Left renal pelvis (tissue), 4 donors: ENCODE data around the gene TNRC18. TPM values are rescaled to one million over a fixed set of nuclear protein-coding genes. Genes with fewer than 3 reads are reported as not detected.
"Not testable (repeated sequence)": the region's sequence is repeated elsewhere in the genome, so short reads cannot be mapped to it uniquely, and the experiment has no call there.

Experiments used
- DNase-seq, 4 donors: peaks; one replicate each; pipeline ENCODE4 v3.0.0-alpha.2; 2013; ENCODE audit warnings: low read depth in 4 of 4, low spot score in 3 of 4
- polyA plus RNA-seq, 4 donors: library from polyadenylated mRNA; unstranded; fragments of 120-200 nt; gene quantifications; one replicate each; pipeline ENCODE4 v1.2.1, GENCODE V29; 2013; ENCODE audit not compliant: insufficient read length in 4 of 4

TNRC18 gene
- polyA plus RNA-seq, 4 donors, result 80.0 to 142 (median 103) TPM

DNA sequence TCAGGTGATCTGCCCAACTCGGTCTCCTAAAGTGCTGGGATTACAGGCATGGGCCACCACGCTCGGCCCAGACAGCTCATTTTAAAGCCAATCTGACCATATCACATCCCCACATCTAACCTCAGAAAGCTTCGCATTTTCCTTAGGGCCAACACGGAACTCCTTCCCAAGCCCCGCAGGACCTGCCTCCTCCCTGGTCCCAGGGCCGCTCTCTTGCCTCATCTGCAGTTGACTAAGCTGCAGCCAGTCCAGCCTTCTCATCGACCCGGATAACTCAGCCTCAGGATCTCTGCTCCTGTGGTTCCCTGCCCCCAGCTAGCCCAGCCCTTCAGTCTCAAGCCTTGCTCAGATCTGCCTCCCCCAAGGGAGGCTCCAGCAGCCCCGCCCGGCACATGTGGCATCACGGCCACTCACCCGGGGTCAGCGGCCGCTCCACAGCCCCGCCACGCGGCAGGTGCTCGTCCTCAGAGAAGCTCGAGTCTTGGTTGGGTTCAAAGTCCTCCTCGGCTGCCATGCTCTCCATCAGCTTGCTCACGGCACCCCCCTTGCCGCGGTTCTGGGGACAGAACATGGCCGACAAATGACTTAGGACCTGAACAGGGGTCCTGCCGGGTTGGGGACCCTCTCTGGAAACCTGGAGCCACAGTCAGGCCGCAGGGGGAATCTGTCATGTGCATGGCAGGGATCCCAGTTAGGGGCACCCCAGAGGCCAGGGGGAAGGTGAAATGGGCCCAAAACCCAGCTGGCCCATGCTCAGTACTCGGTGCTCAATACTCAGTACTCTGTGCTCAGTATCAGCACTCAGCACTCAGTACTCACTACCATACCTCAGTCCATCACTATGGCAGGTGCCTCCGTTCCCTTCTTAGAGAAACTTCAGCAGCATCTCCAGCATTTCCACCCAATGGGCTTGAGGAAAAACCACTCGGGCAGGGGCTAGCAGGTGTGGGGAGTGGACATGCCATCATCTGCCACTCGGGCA, 99.5 kb downstream of the TNRC18 start:
- DNase-seq, result not testable (repeated sequence)

DNA sequence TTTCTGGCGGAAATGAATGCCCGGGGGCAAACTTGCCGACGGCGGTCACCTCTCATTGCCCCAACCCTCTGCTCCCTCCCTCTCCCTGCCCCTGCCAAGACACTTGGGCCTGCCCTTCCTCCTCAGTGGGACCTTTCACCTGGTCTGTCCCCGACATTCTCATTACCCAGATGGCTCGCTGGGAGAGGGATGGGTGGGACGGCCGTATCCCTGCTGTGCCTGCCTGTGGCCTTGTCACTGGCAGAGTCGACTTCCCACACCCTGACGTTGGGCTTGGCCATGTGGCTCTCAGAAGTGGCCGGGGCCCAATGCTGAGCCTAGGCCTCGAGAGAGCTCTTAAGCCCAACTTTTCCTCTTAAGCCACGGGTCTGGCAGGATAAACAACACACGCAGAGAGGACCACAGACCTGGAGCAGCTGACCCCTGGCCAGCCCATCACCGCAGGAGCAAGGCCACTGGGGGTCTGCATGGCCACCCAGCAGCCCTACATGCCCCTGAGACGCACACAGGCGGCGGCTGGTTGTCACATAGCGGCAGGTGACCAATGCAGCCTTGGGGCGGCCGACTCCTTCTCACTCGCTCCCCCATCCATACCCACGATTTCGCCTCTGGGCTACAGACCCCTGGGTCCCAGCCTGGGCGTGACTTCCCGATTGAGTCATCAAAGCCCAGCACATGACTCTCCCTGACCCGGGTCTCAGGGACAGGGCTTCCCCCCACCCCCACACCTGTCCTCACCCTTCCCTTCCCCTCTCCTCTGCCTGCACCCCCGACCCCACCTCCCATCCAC, 100.8 kb downstream of the TNRC18 start:
- no peak for DNase-seq

DNA sequence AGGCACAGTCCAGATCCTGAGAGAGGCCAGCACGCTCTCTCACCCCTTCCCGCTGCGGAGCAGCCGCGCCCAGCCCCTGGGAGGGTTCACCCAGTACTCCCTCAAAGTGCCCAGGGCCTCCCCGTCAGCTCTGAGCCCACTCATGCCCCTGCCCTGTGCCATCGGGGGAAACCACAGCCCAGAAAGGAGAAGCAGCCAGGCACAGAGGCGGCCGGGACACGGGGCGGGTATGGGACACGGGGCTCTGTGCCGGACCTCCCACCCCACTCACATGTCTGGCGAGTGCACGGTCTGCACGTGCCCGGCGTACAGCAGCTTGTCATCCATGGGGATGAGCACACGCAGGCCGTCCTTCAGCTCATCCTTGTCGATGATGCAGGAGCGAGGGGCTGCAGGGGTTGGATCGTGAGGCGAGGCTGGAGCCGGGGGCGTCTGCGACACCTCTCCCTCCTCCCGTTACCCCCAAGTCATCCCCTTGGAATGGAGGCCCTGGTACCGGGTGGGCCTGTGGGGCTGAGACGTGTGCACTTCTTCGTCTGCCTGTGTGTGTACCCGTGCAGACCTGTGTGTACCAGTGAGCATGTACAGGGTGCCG, 102.7 kb downstream of the TNRC18 start:
- DNase-seq, result no peak

DNA sequence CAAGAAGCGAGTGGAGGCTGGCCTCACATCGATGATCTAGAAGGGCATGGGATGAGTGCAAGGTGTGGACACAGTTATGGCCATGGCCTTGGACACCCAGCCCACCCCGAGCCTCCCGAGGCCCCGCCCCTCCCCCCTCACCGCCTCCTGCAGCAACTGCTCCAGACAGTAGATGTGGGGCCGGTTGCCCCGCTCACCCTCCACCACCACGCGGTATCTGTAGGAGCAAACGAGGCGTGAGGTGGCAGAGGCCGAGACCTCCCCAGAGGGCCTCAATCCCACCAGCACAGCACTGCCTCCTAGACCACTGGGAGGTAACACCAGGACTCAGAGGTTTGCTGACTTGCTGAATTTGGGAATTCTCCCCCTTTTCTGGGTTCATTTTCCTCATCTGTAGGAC, 103.2 kb downstream of the TNRC18 start:
- no peak for DNase-seq

DNA sequence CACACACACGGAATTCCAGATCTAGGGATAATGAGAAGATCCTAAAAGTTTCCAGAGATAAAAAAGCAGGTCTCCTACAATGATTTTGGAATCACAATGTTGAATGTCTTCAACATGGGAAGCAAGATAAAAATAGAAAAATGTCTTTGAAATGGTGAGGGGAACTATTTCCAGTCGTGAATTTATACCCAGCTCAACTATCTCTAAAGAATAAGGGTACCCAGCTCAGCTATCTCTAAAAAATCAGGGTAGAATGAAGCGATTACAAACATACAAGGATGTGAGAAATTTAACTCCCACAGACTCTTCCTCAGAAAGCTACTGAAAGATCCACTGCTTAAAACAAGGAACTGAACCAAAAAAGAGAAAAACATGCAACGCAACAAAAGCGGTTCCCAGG, 105.0 kb downstream of the TNRC18 start:
- DNase-seq, result not testable (repeated sequence)

DNA sequence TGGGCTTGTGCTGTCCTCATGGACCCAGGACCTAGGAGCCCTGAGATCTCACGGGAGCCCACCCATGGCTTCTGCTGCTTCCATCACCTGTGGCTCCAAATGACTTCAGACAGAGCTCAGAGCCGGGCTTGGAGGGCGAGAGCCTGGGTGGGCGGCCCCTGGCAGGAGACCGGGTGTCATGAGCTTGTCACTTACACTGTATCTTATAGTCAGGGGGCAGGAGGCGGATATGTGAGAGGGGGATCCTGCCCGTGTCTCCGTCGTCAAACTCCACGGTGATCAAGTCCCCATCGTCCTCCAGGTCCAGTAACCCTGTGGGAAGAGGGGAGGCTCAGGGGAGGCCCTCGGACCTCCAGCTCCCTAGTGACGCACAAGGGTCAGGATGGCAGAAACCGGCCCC, 107.9 kb downstream of the TNRC18 start:
- DNase-seq, result no peak

DNA sequence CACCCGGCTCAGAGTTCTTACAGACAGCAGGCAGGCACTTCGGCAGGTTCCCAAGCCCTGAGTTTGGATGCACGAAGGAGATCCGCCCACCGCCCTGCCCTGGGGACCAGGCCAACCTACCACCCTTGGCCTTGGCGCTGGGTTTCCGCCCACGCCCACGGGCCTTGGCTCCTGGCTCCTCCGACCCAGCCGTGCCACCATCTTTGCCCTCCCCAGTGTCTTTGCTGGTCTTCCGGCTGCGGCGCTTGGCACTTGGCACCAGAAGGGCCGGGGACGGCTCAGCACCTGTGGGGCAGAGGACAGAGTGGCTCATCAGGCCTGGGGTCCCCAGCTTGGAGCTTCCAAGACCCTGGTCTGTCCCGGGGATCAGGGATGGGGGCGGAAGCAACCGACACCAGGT, 108.8 kb downstream of the TNRC18 start:
- DNase-seq, result no peak

DNA sequence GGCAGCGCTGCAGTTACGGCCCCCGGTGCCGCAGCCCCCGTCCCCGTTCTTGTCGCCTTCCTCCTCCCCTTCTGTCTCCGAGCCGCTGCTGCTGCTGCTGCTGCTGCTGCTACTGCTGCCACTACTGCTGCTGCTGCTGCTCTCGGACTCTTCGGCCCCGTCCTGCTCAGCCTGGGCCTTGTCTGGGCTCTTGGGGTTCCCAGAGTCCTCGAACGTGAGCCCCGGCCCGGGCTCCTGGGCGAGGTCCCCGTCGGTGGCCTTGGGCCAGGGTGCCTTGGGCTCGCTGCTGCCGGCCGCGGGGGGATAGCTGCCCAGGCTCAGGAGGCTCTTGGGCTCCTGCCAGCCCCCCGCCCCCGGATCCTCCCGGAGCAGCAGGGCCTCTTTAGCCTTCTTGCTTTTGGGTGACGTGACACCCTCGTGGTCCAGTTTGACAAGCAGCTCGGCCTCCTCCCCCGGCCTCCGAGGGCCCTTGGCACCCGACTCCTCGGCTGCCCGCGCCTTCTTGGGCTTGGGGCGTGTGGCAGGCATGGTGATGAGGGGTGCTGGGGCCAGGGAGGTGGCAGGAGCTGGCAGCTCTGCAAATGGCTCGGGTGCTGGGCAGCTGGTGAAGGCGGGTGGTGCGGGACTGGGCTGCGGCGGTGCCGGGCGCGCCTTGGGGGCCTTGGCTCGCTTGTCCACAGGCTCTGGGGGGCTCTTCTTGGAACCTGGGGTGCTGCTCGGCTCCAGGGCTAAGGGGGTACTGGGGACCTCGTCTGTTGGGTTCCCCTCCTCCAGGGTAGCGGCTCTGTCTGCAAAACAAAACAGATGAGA, 110.4 kb downstream of the TNRC18 start:
- DNase-seq, result not testable (repeated sequence)

DNA sequence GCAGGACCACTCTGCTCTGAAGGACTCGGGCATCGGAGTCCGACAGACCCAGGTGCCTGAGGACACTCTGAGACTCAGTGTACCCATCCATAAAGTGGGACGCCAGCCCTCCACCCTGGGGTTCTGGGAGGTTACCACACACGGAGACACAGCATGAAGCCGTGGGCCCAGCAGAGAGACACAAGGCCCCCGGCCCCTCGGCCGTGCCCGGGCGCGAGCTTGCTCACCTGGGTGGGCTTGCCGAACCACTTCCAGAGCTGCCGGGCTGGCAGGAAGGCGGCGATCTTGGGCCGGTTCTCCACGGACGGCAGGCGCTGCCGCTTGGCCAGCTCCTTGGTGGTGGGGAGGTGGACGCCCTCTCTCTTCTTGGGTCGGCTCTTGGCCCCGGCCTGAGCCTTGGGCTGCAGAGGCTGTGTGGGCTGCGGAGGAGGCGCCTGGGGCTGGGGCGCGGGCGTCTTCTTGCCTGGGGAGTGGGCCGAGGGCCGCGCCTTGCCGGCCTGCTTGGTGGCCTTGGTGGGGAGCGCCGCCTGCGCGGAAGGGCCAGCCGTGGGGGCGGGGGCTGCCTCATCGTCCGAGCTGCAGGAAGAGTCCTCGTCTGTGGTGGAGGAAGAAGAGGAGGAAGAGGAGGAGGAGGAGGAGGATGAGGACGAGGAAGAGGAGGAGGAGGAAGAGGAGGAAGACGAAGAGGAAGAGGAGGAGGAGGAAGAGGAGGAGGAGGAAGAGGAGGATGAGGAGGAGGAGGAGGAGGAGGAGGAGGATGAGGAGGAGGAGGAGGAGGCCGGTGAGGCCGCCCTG, 111.2 kb downstream of the TNRC18 start:
- not testable (repeated sequence) for DNase-seq

DNA sequence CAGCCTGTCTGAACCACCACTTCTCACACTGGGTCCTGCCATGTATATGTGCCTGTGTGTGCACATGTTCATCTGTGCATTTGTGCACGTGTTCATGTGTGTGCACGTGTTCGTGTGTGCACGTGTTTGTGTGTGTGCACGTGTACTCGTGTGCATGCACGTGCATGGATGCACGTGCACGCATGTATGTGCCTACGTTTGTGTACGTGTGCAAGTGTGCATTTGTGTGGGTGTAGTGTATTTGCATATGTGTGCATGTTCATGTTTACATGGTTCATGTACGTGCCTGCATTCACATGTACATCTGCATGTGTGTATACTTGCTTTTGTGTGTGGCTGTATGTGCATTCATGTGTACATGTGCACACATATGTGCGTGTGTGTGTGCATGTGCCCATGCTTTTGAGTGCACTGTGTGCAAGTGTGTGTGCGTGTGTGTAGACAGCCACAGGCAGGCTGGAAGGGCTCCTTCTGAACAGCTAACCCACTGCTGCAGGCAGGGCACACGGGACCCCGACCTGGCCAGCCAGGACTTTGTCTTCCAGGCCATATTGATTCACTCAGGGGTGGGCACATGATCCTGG, 112.7 kb downstream of the TNRC18 start:
- DNase-seq, result no peak

DNA sequence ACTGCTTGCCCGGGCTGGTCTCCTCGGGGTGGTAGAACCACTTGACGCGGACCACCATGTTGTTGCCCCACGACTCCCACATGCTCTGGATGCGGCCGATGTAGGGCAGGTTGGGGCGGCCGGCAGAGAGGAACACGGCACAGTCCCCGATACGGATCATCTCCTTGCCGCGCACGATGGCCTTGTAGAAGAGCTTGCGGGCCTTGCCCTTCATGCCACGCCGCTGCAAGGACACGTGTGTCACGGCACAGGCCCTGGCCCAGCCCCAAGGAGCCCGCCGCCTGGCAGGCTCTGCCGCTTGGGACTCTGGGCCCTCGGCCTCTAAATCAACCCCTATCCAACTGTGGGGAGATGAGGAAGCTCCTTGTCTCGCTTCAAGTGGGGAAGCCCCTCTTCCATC, 114.5 kb downstream of the TNRC18 start:
- no peak for DNase-seq

DNA sequence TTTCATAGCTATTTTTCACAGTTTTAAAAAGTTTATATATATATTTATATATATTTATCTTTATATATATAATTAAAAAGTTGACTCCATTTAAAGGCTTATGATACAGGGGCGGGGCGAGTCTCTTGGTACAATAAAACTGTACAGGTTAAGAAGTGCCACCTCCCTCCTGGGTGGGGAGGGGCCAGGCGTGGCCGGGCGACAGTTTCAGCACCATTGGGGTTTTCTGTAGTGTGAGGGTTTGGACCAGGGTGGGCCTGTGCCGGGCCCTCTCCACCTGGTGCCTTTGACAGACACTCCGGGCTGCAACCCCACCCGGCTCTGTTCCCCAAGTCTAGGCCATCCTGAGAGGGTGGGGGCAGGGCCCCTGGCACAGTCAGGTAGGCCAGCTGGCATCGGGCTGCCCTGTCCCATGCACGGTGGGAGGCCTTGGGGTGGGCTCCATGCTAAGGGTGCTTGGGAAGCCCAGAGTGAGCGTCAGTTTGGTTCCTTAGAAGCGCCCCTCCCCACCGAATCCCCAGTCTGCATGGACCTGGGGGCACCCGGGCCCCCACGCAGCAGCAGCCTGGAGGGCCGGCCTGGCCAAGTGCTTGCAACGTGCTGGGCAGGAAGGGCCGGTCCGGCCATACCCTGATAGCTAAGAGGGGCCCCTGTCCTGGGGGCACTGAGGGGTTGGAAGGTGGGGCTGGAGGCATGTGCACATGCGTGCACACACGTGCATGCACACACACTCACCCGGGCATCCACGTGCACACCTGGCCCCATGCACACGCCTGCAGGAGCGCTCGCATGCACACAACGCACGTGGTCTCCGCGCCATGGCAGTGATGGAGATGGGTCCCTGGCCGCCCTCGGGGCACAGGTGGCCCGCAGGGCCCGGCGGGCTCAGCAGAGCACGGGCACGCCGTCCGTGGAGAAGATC, 116.2 kb downstream of the TNRC18 start:
- not testable (repeated sequence) for DNase-seq

DNA sequence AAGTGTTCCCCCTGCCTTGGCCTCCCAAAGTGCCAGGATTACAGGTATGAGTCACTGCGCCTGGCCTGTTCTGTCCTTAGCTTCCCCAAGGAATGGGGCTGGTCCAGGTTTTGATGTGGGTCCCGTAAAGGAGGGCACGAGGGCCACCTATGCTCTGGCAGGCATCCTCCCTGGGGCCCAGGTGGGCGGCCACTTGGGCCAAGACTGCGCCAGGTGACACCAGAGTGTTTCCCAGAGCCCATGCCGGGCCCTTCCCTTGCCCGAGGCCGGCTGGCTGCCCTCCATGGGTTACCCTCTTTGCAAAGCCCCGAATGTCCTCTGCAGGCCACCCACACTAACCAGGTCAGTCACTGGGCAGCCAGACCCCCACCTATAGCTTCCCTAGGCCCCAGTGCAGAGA, 118.6 kb downstream of the TNRC18 start:
- DNase-seq, result not testable (repeated sequence)

DNA sequence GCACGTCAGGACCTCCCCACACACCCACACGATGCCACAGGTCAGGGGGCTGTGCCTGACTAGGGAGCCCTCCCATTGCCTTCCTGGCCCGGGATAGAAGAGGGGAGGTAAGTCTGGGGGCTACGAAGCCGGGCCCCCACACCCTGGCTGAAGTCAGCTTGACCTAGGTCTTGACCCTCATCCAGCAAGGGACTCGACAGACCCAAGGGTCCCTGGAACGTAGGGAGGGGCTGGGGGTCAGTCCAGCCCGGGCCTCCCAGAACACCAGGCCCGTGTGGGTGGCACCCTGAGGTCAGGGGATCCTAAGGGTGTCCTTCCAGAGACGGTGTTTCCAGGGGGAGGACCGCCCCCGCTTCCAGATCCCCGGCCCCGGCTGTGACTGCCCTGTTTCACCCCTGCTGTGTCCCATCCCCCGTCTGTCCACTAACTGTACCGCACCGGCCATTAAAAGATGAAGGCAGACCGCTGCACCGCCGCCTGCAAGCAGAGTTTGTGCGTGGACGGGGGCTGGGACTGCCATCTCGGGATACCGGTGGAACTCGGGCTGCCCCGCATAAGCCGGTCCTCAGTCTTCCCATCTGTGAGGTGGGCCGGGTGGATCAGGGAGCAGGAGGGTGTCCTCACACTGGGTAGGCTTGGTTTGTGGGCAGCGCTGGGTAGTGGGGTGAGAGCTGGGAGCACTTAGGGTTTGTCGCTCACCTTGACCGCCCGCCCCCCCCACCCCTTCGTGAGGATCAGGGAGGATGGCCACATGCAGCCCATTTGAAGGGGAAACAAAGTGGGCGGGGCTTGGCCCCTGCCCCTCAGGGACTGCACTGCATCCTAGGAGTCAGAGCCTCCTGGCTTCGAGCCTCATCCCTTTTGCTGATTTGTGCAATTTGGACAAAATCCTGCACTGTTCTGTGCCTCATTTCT, 119.8 kb downstream of the TNRC18 start:
- no peak for DNase-seq

DNA sequence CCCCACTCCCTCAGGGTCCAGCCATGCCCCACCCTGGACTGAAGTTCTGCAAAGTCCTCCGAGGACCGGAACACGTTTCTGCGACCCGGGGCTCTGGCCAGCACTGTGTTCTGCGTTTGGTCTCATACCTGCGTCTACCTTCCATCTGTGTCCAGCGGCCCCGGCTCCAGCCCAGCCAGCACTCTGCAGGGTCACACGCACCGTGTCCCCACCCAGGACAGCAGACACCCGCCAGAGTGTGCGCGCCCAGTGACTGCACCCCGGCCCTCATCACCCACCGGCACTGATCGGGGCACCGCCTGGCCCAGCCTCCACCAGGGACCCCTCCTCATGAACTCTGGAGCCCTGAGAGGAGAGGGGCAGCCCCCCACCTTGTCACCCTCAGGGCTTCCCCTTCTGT, 120.6 kb downstream of the TNRC18 start:
- no peak for DNase-seq

DNA sequence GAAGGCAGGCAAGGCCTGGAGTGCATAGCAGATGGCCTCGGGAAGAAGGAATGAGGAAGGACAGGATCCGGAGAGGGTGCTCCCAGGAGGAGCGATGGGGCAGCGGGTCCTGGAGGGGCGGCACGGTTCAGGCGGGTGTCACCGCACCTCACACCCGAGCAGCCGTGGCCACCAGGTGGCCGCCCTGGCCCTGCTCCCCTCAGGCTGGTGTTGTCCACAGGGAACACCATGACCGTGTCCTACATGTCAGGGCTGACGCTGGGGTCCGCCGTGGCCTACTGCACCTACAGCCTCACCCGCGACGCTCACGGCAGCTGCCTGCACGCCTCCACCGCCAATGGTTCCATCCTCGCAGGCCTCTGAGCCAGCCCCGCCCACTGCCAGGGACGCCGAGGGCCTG, 121.1 kb downstream of the TNRC18 start:
- DNase-seq, result no peak

DNA sequence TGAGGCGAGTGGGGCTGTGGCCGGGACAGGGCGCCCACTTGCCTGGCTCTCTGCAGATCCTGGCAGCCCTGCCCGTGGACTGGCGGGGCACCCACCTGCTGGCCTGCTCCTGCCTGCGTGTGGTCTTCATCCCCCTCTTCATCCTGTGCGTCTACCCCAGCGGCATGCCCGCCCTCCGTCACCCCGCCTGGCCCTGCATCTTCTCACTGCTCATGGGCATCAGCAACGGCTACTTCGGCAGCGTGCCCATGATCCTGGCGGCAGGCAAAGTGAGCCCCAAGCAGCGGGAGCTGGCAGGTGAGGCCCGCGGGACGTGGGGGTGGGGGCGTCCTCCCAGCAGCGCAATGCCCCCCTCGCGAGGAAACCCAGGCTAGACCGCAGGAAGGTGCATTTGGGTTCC, 123.3 kb downstream of the TNRC18 start:
- DNase-seq, result no peak
